Right lobe of liver (tissue), 4 donors: ENCODE results near the gene FNTB.

ENCODE experiments used
- POLR2A ChIP-seq: fragments of 450-650 bp; IDR thresholded peaks from one replicate; pipeline ENCODE4 v1.6.1; 2017; ENCODE audit warnings: antibody characterized with exemption, mild to moderate bottlenecking
- TF ChIP-seq, protein P1 (sequence below), 4 donors: fragments of 200-600 bp in 3 of 4; fragments of 450-650 bp in 1 of 4; IDR thresholded peaks; one replicate each; pipeline versions ENCODE4 v1.5.1 to v1.8.0; 2016 to 2022; ENCODE audit warnings: antibody characterized with exemption in 4 of 4, mild to moderate bottlenecking in 2 of 4
- donor health status: DM: no; HTN: no; CAD: no.
- donor health status: DM: no; HTN: no; CAD: no.
- donor health status: DM: no; HTN: yes; CAD: no.

DNA sequence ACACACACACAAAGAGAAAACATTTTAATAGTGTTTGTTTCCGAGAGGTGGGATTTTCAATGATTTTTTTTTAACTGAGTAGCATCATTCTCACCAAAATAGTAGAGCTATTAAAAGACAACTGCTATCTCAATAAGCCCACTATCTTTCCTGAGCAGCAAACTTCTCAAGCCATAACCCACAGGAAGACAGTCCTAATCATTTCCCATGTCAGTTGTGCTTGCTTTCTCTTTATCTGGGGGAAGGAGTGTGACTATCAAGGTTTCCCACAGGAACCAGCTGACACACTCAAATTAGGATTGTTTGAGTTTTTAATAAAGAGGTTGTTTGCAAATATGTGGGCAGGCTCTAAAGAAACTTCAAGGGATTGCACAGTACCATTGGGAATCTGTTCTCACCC, 120.5 kb downstream of the FNTB start:
- TF ChIP-seq, protein P1, sequence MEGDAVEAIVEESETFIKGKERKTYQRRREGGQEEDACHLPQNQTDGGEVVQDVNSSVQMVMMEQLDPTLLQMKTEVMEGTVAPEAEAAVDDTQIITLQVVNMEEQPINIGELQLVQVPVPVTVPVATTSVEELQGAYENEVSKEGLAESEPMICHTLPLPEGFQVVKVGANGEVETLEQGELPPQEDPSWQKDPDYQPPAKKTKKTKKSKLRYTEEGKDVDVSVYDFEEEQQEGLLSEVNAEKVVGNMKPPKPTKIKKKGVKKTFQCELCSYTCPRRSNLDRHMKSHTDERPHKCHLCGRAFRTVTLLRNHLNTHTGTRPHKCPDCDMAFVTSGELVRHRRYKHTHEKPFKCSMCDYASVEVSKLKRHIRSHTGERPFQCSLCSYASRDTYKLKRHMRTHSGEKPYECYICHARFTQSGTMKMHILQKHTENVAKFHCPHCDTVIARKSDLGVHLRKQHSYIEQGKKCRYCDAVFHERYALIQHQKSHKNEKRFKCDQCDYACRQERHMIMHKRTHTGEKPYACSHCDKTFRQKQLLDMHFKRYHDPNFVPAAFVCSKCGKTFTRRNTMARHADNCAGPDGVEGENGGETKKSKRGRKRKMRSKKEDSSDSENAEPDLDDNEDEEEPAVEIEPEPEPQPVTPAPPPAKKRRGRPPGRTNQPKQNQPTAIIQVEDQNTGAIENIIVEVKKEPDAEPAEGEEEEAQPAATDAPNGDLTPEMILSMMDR (IDR thresholded peaks at IDR 0.05): no peak
- no peak for TF ChIP-seq POLR2A
